B cell (primary cell): ENCODE measurements around the gene STC2. TPM values are rescaled to one million over a fixed set of nuclear protein-coding genes. Genes with fewer than 3 reads are reported as not detected.

Source experiments
- ATAC-seq: fragments of 200-7000 bp; cut with Tn5 transposase; one replicate; pipeline ENCODE4 v1.10.0; 2021; ENCODE audit warnings: low read depth, mild to moderate bottlenecking, moderate number of reproducible peaks, moderate library complexity
- CTCF ChIA-PET: fragments of 350-600 bp; sonication (Branson Sonifier 250); formaldehyde crosslinking; loops from one replicate; lab custom pipeline; 2021; ENCODE audit warnings: antibody characterized with exemption, inconsistent platforms; lab: Charles Lee
- POLR2A ChIA-PET: fragments of 350-600 bp; sonication (Branson Sonifier 250); formaldehyde crosslinking; loops from one replicate; lab custom pipeline; 2021; ENCODE audit warnings: antibody characterized with exemption; lab: Charles Lee
- DNase-seq: peaks from one replicate; pipeline ENCODE4 v3.0.0; 2013
- H2AFZ ChIP-seq: 2 replicates; pipeline ENCODE4 v1.6.1; 2012; ENCODE audit warnings: mild to moderate bottlenecking, low read depth, low read length; ENCODE audit not compliant: insufficient read depth, poor library complexity, severe bottlenecking
- H3K27ac ChIP-seq, 2 donors: 1 replicate in 1 of 2; 2 replicates in 1 of 2; pipeline ENCODE4 v1.5.1; 2012 to 2013; ENCODE audit warnings: low read length in 2 of 2, mild to moderate bottlenecking in 2 of 2, moderate library complexity in 1 of 2
- H3K27me3 ChIP-seq, 4 experiments: fragments of 200-600 bp in 1 of 4; sonication (generic) in 1 of 4; replicated peaks in 1 of 4; 1 replicate in 2 of 4; 2 replicates in 2 of 4; pipeline versions ENCODE4 v1.6.1 to v1.7.0; 2013 to 2016; ENCODE audit warnings: low read length in 3 of 4, mild to moderate bottlenecking in 2 of 4, mixed read lengths in 1 of 4, moderate library complexity in 1 of 4; ENCODE audit not compliant: insufficient read depth in 4 of 4, control insufficient read depth in 3 of 4; ENCODE audit errors: control extremely low read depth in 1 of 4
- H3K36me3 ChIP-seq, 2 experiments: replicated peaks in 1 of 2; 1 replicate in 1 of 2; 2 replicates in 1 of 2; pipeline versions ENCODE4 v1.6.1 to v1.7.1; 2013; ENCODE audit warnings: low read length in 1 of 2; ENCODE audit not compliant: insufficient read depth in 2 of 2, control insufficient read depth in 1 of 2; ENCODE audit errors: control extremely low read depth in 1 of 2, extremely low read depth in 1 of 2
- H3K4me1 ChIP-seq, 2 donors: fragments of 200-600 bp in 1 of 2; sonication (generic) in 1 of 2; 1 replicate in 1 of 2; 2 replicates in 1 of 2; pipeline versions ENCODE4 v1.5.1 to v1.6.1; 2013 to 2017; ENCODE audit warnings: low read length in 2 of 2; ENCODE audit not compliant: control insufficient read depth in 2 of 2, insufficient read depth in 2 of 2
- H3K4me2 ChIP-seq: replicated peaks from 2 replicates; pipeline ENCODE3; 2012; ENCODE audit warnings: mild to moderate bottlenecking, low read depth, low read length; ENCODE audit not compliant: poor library complexity, severe bottlenecking
- H3K4me3 ChIP-seq, 5 experiments: fragments of 200-600 bp in 1 of 5; sonication (generic) in 1 of 5; 1 replicate in 3 of 5; 2 replicates in 2 of 5; pipeline versions ENCODE4 v1.5.1 to v1.7.0; 2011 to 2016; ENCODE audit warnings: low read length in 4 of 5, mild to moderate bottlenecking in 4 of 5, low read depth in 2 of 5, control low read depth in 1 of 5, moderate library complexity in 1 of 5; ENCODE audit not compliant: insufficient read depth in 1 of 5; ENCODE audit errors: control extremely low read depth in 1 of 5, extremely low read depth in 1 of 5
- H3K79me2 ChIP-seq: fragments of 200-600 bp; sonication (generic); one replicate; pipeline ENCODE4 v1.6.0; 2016; ENCODE audit warnings: low read length; ENCODE audit not compliant: control insufficient read depth, insufficient read depth
- H3K9ac ChIP-seq: fragments of 200-600 bp; sonication (generic); 2 replicates; pipeline ENCODE4 v1.6.1; 2017; ENCODE audit warnings: mild to moderate bottlenecking, low read length, moderate library complexity
- H3K9me3 ChIP-seq, 3 donors: one replicate each; pipeline versions ENCODE4 v1.6.1 to v1.7.1; 2013; ENCODE audit warnings: low read length in 2 of 3; ENCODE audit not compliant: control insufficient read depth in 2 of 3, insufficient read depth in 1 of 3; ENCODE audit errors: control extremely low read depth in 1 of 3
- H4K20me1 ChIP-seq: 2 replicates; pipeline ENCODE4 v1.6.0; 2012; ENCODE audit warnings: mild to moderate bottlenecking, low read length; ENCODE audit not compliant: insufficient read depth, control insufficient read depth, poor library complexity, severe bottlenecking
- H3K27ac Mint-ChIP-seq: one replicate; pipeline ENCODE4 v1.8.0; 2021; ENCODE audit warnings: mixed read lengths
- H3K27me3 Mint-ChIP-seq: one replicate; pipeline ENCODE4 v1.8.0; 2021; ENCODE audit warnings: mixed read lengths
- H3K4me1 Mint-ChIP-seq: one replicate; pipeline ENCODE4 v1.8.0; 2021; ENCODE audit warnings: mixed read lengths
- H3K4me3 Mint-ChIP-seq: one replicate; pipeline ENCODE4 v1.8.0; 2021; ENCODE audit warnings: mixed read lengths
- H3K9me3 Mint-ChIP-seq: one replicate; pipeline ENCODE4 v1.8.0; 2022; ENCODE audit warnings: mixed read lengths; ENCODE audit not compliant: insufficient read depth
- CTCF ChIP-seq: fragments of 200-600 bp; IDR thresholded peaks from one replicate; pipeline ENCODE4 v1.8.0; 2022; ENCODE audit warnings: antibody characterized with exemption, mild to moderate bottlenecking
- EZH2 ChIP-seq: IDR thresholded peaks from 2 replicates; pipeline ENCODE4 v1.6.1; 2012; ENCODE audit warnings: borderline replicate concordance, low read depth, mild to moderate bottlenecking, moderate library complexity, low read length; ENCODE audit not compliant: insufficient read depth, poor library complexity, severe bottlenecking
- WGBS: methylation state at CpG from one replicate; pipeline ENCODE4 v1.1.5; 2013; ENCODE audit warnings: missing lambda C conversion rate; ENCODE audit not compliant: insufficient coverage; 5-methylcytosine and 5-hydroxymethylcytosine counted together
- intact Hi-C: fragments of 100-400 bp; cut with micrococcal nuclease; formaldehyde crosslinking; loops from one replicate; pipeline ENCODE4 v1.10.0; 2022
- polyA plus RNA-seq: library from polyadenylated mRNA; depleted of rRNA; stranded (reverse); fragments of >200 nt; gene quantifications from 2 replicates; pipeline ENCODE4 v1.2.3, GENCODE V29; 2012
- total RNA-seq, 2 donors: library from RNA; stranded (reverse); fragments of 120-200 nt in 1 of 2; gene quantifications; 1 replicate in 1 of 2; 2 replicates in 1 of 2; pipeline versions ENCODE4 v1.2.3 to v1.2.4, GENCODE V29; 2013 to 2022

The STC2 gene
- total and polyA plus RNA-seq, 2 donors (not counting 1 experiment from before 2014, with no cell fraction given) = not detected

DNA sequence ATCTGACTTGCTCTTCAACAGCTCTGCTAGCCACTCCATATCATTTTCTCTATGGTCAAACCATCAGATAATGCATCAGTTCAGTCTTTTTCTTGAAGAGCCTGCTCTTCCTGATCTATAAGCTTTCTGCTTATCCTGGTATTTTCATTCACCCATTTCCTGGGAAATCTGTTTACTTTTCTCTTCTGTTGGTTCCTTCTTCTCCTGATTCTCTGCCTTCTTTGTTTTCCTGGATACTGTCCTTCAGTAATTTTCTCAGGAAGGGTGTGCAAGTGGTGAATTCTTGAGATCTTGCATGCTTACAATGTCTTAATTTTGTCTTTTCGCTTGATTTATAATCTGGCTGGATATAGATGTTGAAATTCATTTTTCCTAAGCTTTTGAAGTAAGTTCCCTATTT lies 53.4 kb downstream of the STC2 start:
- Mint-ChIP-seq H3K4me3 (no peak overlapping the region), H3K4me1 (no peaks in the 10 kb centered on the region), H3K27me3 (peaks cover 30% of the 10 kb centered on the region), H3K27ac (no peak overlapping the region), H3K9me3 (no peaks in the 10 kb centered on the region)
- DNase-seq (no peak), ATAC-seq (no peak)
- H3K4me3 ChIP-seq = no peak overlapping the region
- TF ChIP-seq CTCF = no peak
- no peak for TF ChIP-seq EZH2
- no peaks in the 10 kb centered on the region for H3K4me1 ChIP-seq
- peaks cover 0 to 4% (median 0%) of the 10 kb centered on the region in 3 donors for H3K9me3 ChIP-seq
- no peak overlapping the region for H3K9ac ChIP-seq
- H2AFZ ChIP-seq = no peak overlapping the region
- H3K4me2 ChIP-seq = no peak overlapping the region
- intact Hi-C loops = no loop called here
- no peaks in the 10 kb centered on the region for H3K79me2 ChIP-seq
- WGBS = no CpG with 5 or more reads among the region's 1 CpG
- H3K36me3 ChIP-seq = no peaks in the 10 kb centered on the region
- H3K27ac ChIP-seq = no peak overlapping the region
- POLR2A ChIA-PET = no interaction called here
- peaks cover 0 to 7% (median 2%) of the 10 kb centered on the region in 4 experiments for H3K27me3 ChIP-seq
- H4K20me1 ChIP-seq = no peaks in the 10 kb centered on the region
- CTCF ChIA-PET = interaction anchor here (1.3 kb wide), 1 partner anchor 20 kb away, joined by 4 read pairs; no protein-coding TSS in a partner anchor

DNA sequence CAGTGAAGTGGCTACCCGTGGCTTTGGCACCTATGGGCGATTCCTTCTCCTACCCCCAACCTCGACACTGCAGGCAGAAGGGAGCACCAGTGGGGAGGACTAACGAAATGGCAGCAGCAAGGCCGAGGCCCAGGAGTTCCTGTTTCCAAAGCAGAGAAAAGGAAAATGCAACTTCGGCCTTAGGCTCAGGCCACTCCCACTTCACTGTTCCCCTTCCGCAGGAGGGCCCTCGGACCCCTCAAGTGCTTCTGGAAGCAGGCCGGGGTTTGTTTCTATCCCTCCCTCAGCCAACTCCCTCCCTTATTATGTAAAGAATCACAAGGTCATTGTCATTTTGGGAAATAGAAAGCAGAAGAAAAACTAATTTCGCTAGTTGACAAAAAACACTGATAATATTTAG lies 56.8 kb downstream of the STC2 start:
- WGBS = 69% methylated on average over 5 of the region's 10 CpGs
- Mint-ChIP-seq H3K27ac (no peak overlapping the region), H3K4me3 (no peak overlapping the region), H3K4me1 (no peaks in the 10 kb centered on the region), H3K9me3 (no peaks in the 10 kb centered on the region), H3K27me3 (peaks cover 16% of the 10 kb centered on the region)
- intact Hi-C loops = no loop called here
- Histone ChIP-seq H3K36me3 (no peaks in the 10 kb centered on the region), H3K9ac (no peak overlapping the region), H3K9me3 (peaks cover 0 to 4% (median 0%) of the 10 kb centered on the region in 3 donors), H3K4me1 (no peaks in the 10 kb centered on the region), H3K27ac (no peak overlapping the region), H3K79me2 (no peaks in the 10 kb centered on the region), H3K4me2 (no peak overlapping the region), H3K4me3 (no peak overlapping the region), H4K20me1 (no peaks in the 10 kb centered on the region), H3K27me3 (peaks cover 0 to under 1% (median 0%) of the 10 kb centered on the region in 4 experiments), H2AFZ (no peak overlapping the region)
- DNase-seq (no peak), ATAC-seq (no peak)
- CTCF ChIA-PET = no interaction called here
- no peak for TF ChIP-seq CTCF
- TF ChIP-seq EZH2 = no peak
- POLR2A ChIA-PET = no interaction called here
